ENCODE data around the gene CFAP20DC.
"Not testable (repeated sequence)": the region's sequence is repeated elsewhere in the genome, so short reads cannot be mapped to it uniquely, and the experiment has no call there.

CFAP20DC gene

GRCh38 chr3:59049671-59050331 is at the start of gene CFAP20DC:
Gene CFAP20DC (minus strand): TSS chr3:59050025. CDS start chr3:59049631, 394 bp downstream.
- H3K9me3 Mint-ChIP-seq: no peaks in the 10 kb centered on the region
- CTCF ChIA-PET: interaction anchor here (0.9 kb wide), 1 partner anchor 54 kb away, joined by 3 read pairs; no protein-coding TSS in a partner anchor
- H3K4me3 Mint-ChIP-seq: peak within 1 kb of the TSS; percentile 67
- H3K27me3 Mint-ChIP-seq: peaks cover 4% of the 10 kb centered on the region
- peak within 1 kb of the TSS; percentile 45 for H3K27ac Mint-ChIP-seq
- peak; percentile 95 for DNase-seq
- no peaks in the 10 kb centered on the region for H3K36me3 Mint-ChIP-seq
- peaks cover 12% of the 10 kb centered on the region for H3K4me1 Mint-ChIP-seq

GRCh38 chr3:59098516-59098915 is 48.7 kb upstream of the CFAP20DC start:
- H3K4me3 Mint-ChIP-seq, DNase-seq, H3K27me3 Mint-ChIP-seq, CTCF ChIA-PET, H3K4me1 Mint-ChIP-seq, H3K9me3 Mint-ChIP-seq, H3K27ac Mint-ChIP-seq, H3K36me3 Mint-ChIP-seq: not testable (repeated sequence)

- no peak overlapping the region for H3K27ac Mint-ChIP-seq
- CTCF ChIA-PET: no interaction called here
- H3K9me3 Mint-ChIP-seq: peaks cover 7% of the 10 kb centered on the region
- no peak for DNase-seq
- no peaks in the 10 kb centered on the region for H3K36me3 Mint-ChIP-seq
- no peak overlapping the region for H3K4me3 Mint-ChIP-seq
- no peaks in the 10 kb centered on the region for H3K4me1 Mint-ChIP-seq
- H3K27me3 Mint-ChIP-seq: no peaks in the 10 kb centered on the region
These were observed 44.6 kb upstream of the CFAP20DC start for GRCh38 chr3:59094446-59094845.

GRCh38 chr3:59093521-59093920 is 43.7 kb upstream of the CFAP20DC start:
- H3K27ac Mint-ChIP-seq: no peak overlapping the region
- H3K36me3 Mint-ChIP-seq: no peaks in the 10 kb centered on the region
- no peak for DNase-seq
- H3K9me3 Mint-ChIP-seq: peaks cover 7% of the 10 kb centered on the region
- no peaks in the 10 kb centered on the region for H3K27me3 Mint-ChIP-seq
- no peaks in the 10 kb centered on the region for H3K4me1 Mint-ChIP-seq
- no peak overlapping the region for H3K4me3 Mint-ChIP-seq
- CTCF ChIA-PET: no interaction called here

GRCh38 chr3:59088761-59089160 is 38.9 kb upstream of the CFAP20DC start:
- Mint-ChIP-seq H3K9me3 (no peaks in the 10 kb centered on the region), H3K27me3 (peaks cover 5% of the 10 kb centered on the region), H3K4me1 (no peaks in the 10 kb centered on the region), H3K27ac (no peak overlapping the region), H3K4me3 (no peak overlapping the region), H3K36me3 (no peaks in the 10 kb centered on the region)
- CTCF ChIA-PET: no interaction called here
- no peak for DNase-seq

- no peak for DNase-seq
- H3K27ac Mint-ChIP-seq: no peak overlapping the region
- H3K36me3 Mint-ChIP-seq: no peaks in the 10 kb centered on the region
- H3K27me3 Mint-ChIP-seq: peaks cover 8% of the 10 kb centered on the region
- H3K4me3 Mint-ChIP-seq: no peak overlapping the region
- no peaks in the 10 kb centered on the region for H3K9me3 Mint-ChIP-seq
- no peaks in the 10 kb centered on the region for H3K4me1 Mint-ChIP-seq
- CTCF ChIA-PET: no interaction called here
These were observed 36.2 kb upstream of the CFAP20DC start for GRCh38 chr3:59085976-59086375.

GRCh38 chr3:59084583-59084982 is 34.8 kb upstream of the CFAP20DC start:
- CTCF ChIA-PET: no interaction called here
- Mint-ChIP-seq H3K27me3 (peaks cover 12% of the 10 kb centered on the region), H3K27ac (no peak overlapping the region)

GRCh38 chr3:59082106-59082505 is 32.3 kb upstream of the CFAP20DC start:
- Mint-ChIP-seq H3K4me3 (no peak overlapping the region), H3K9me3 (no peaks in the 10 kb centered on the region), H3K36me3 (no peaks in the 10 kb centered on the region), H3K4me1 (no peaks in the 10 kb centered on the region), H3K27ac (no peak overlapping the region), H3K27me3 (peaks cover 9% of the 10 kb centered on the region)
- DNase-seq: no peak
- CTCF ChIA-PET: no interaction called here

More at GRCh38 chr3:59084583-59084982, 34.8 kb upstream of the CFAP20DC start:
- no peak for DNase-seq
- no peaks in the 10 kb centered on the region for H3K36me3 Mint-ChIP-seq
- H3K9me3 Mint-ChIP-seq: no peaks in the 10 kb centered on the region
- H3K4me1 Mint-ChIP-seq: no peaks in the 10 kb centered on the region
- no peak overlapping the region for H3K4me3 Mint-ChIP-seq

GRCh38 chr3:59081071-59081470 is 31.2 kb upstream of the CFAP20DC start:
- Mint-ChIP-seq H3K4me1 (no peaks in the 10 kb centered on the region), H3K27ac (no peak overlapping the region), H3K4me3 (no peak overlapping the region), H3K27me3 (peaks cover 7% of the 10 kb centered on the region), H3K9me3 (no peaks in the 10 kb centered on the region), H3K36me3 (no peaks in the 10 kb centered on the region)
- DNase-seq: no peak
- CTCF ChIA-PET: no interaction called here

- Mint-ChIP-seq H3K27me3 (peaks cover 7% of the 10 kb centered on the region), H3K36me3 (no peaks in the 10 kb centered on the region), H3K27ac (no peak overlapping the region), H3K4me3 (no peak overlapping the region), H3K4me1 (no peaks in the 10 kb centered on the region), H3K9me3 (no peaks in the 10 kb centered on the region)
- DNase-seq: no peak
- CTCF ChIA-PET: no interaction called here
These were observed 30.1 kb upstream of the CFAP20DC start for GRCh38 chr3:59079962-59080361.

- H3K27me3 Mint-ChIP-seq: peaks cover 5% of the 10 kb centered on the region
- no peaks in the 10 kb centered on the region for H3K36me3 Mint-ChIP-seq
- peaks cover 5% of the 10 kb centered on the region for H3K4me1 Mint-ChIP-seq
- H3K27ac Mint-ChIP-seq: no peak overlapping the region
- DNase-seq: no peak
- CTCF ChIA-PET: no interaction called here
- no peak overlapping the region for H3K4me3 Mint-ChIP-seq
- H3K9me3 Mint-ChIP-seq: no peaks in the 10 kb centered on the region
These were observed 24.9 kb upstream of the CFAP20DC start for GRCh38 chr3:59074764-59075163.

- Mint-ChIP-seq H3K36me3 (no peaks in the 10 kb centered on the region), H3K9me3 (no peaks in the 10 kb centered on the region), H3K27me3 (peaks cover 5% of the 10 kb centered on the region), H3K4me1 (peaks cover 8% of the 10 kb centered on the region), H3K4me3 (no peak overlapping the region), H3K27ac (no peak overlapping the region)
- CTCF ChIA-PET: no interaction called here
- no peak for DNase-seq
These were observed 22.9 kb upstream of the CFAP20DC start for GRCh38 chr3:59072681-59073080.

GRCh38 chr3:59069838-59070237 is 20.0 kb upstream of the CFAP20DC start:
- Mint-ChIP-seq H3K36me3 (no peaks in the 10 kb centered on the region), H3K9me3 (no peaks in the 10 kb centered on the region), H3K4me1 (peaks cover 8% of the 10 kb centered on the region), H3K27ac (no peak overlapping the region), H3K4me3 (no peak overlapping the region), H3K27me3 (peaks cover 10% of the 10 kb centered on the region)
- CTCF ChIA-PET: interaction anchor here (0.9 to 1.2 kb wide), 2 partner anchors 13 to 17 kb away, joined by 3 to 5 read pairs; no protein-coding TSS in a partner anchor
- DNase-seq: no peak

- H3K4me3 Mint-ChIP-seq: no peak overlapping the region
- no peak overlapping the region for H3K27ac Mint-ChIP-seq
- H3K4me1 Mint-ChIP-seq: peaks cover 7% of the 10 kb centered on the region
- no peaks in the 10 kb centered on the region for H3K9me3 Mint-ChIP-seq
- peaks cover 21% of the 10 kb centered on the region for H3K27me3 Mint-ChIP-seq
- CTCF ChIA-PET: no interaction called here
- no peak for DNase-seq
- no peaks in the 10 kb centered on the region for H3K36me3 Mint-ChIP-seq
These were observed 15.4 kb upstream of the CFAP20DC start for GRCh38 chr3:59065240-59065639.

- Mint-ChIP-seq H3K9me3 (no peaks in the 10 kb centered on the region), H3K36me3 (no peaks in the 10 kb centered on the region), H3K27me3 (peaks cover 25% of the 10 kb centered on the region), H3K4me3 (no peak overlapping the region), H3K27ac (no peak overlapping the region), H3K4me1 (peaks cover 3% of the 10 kb centered on the region)
- DNase-seq: no peak
- CTCF ChIA-PET: no interaction called here
These were observed 14.9 kb upstream of the CFAP20DC start for GRCh38 chr3:59064728-59065127.

Measured in activated naive CD4-positive, alpha-beta T cell treated with anti-CD3 and anti-CD28 coated beads, Interleukin-2, amount 10 ng/mL, durations not matched to agents 7 days and 5 days (primary cell).